ENCODE data around the gene UTP20. TPM values are rescaled to one million over a fixed set of nuclear protein-coding genes. Genes with fewer than 3 reads are reported as not detected.
A peak's percentile ranks its signal among the peaks of the same experiment; 100 is the strongest.

Gene UTP20
- 11.6 TPM for total RNA-seq
- polyA plus RNA-seq: 1 to 10 TPM; 3.3 to 6.4 (median 4.5) TPM

DNA sequence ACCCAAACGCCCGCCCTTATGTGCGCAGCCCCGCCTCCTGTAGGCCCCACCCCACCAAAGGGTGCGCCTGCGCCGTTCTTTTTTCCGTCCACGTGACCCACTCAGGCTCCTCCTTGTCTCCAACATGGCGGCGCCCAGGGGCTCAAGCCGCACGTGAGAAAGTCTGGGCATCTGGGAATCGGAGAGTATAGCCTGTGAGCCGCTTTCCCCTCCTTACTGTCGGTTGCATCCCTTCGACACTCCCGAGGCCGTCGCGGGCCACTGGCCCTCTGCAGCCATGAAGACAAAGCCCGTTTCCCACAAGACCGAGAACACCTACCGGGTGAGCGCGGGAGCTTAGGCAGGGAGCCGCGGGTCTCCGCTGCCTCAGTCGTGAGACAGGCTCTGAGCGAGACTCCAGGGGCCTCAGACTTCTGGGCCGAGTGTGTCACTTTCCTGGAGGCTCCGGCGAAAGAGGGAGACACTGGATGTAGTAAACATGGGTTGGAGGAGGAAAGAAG is at the start of gene UTP20:
UTP20 (plus strand) TSS at position 100 of the 500 bp plus-strand sequence; CDS start at position 278, 178 bp downstream.
- Histone ChIP-seq H3K4me3 (ENCODE audit: low read depth, low read length) (peak within 1 kb of the TSS; percentile 92), H3K4me1 (ENCODE audit: control insufficient read depth, insufficient read depth, low read length, poor library complexity, severe bottlenecking) (peaks cover 16% of the 10 kb centered on the region), H3K27ac (ENCODE audit: insufficient read depth, low read length, poor library complexity, severe bottlenecking) (peak within 1 kb of the TSS; percentile 49), H3K36me3 (ENCODE audit: control insufficient read depth, insufficient read depth, low read length) (peaks cover 16% of the 10 kb centered on the region), H3K9me3 (ENCODE audit: control insufficient read depth in 2 of 2, low read length in 2 of 2) (no peaks in the 10 kb centered on the region), H3K27me3 (ENCODE audit: control insufficient read depth, insufficient read depth, low read length) (peaks cover 21% of the 10 kb centered on the region)
- ATAC-seq (ENCODE audit: low read depth in 2 of 2) (peak; percentile 99 to 100), DNase-seq (peak; percentile 89 to 93 (median 92))
- Mint-ChIP-seq H3K4me1 (peaks cover 11 to 22% (median 11%) of the 10 kb centered on the region in 4 donors), H3K4me3 (peak within 1 kb of the TSS; percentile 94 to 97 (median 96)), H3K36me3 (peaks cover 16% of the 10 kb centered on the region), H3K27ac (peak within 1 kb of the TSS; percentile 56 to 91 (median 75)), H3K27me3 (peaks cover 23% of the 10 kb centered on the region), H3K9me3 (no peaks in the 10 kb centered on the region)

- no peak for ATAC-seq (ENCODE audit: low read depth in 2 of 2)
- peaks cover 2% of the 10 kb centered on the region for H3K27me3 ChIP-seq (ENCODE audit: control insufficient read depth, insufficient read depth, low read length)
- no peak overlapping the region for H3K27ac Mint-ChIP-seq
Observed at GRCh38 chr12:101230547-101230946, 49.4 kb upstream of the UTP20 start.

GRCh38 chr12:101231636-101232035 is 48.3 kb upstream of the UTP20 start:
- Histone ChIP-seq H3K27ac (ENCODE audit: insufficient read depth, low read length, poor library complexity, severe bottlenecking) (no peak overlapping the region), H3K4me1 (ENCODE audit: control insufficient read depth, insufficient read depth, low read length, poor library complexity, severe bottlenecking) (no peaks in the 10 kb centered on the region), H3K27me3 (ENCODE audit: control insufficient read depth, insufficient read depth, low read length) (peaks cover 2% of the 10 kb centered on the region), H3K9me3 (ENCODE audit: control insufficient read depth in 2 of 2, low read length in 2 of 2) (no peaks in the 10 kb centered on the region), H3K36me3 (ENCODE audit: control insufficient read depth, insufficient read depth, low read length) (no peaks in the 10 kb centered on the region), H3K4me3 (ENCODE audit: low read depth, low read length) (no peak overlapping the region)
- no peaks in the 10 kb centered on the region for H3K4me1 Mint-ChIP-seq
- DNase-seq: no peak
- H3K27ac Mint-ChIP-seq: no peak overlapping the region
- no peaks in the 10 kb centered on the region for H3K27me3 Mint-ChIP-seq
- no peaks in the 10 kb centered on the region for H3K9me3 Mint-ChIP-seq
- no peaks in the 10 kb centered on the region for H3K36me3 Mint-ChIP-seq
- no peak overlapping the region for H3K4me3 Mint-ChIP-seq
- no peak for ATAC-seq (ENCODE audit: low read depth in 2 of 2)

More at GRCh38 chr12:101230547-101230946, 49.4 kb upstream of the UTP20 start:
- no peaks in the 10 kb centered on the region for H3K36me3 ChIP-seq (ENCODE audit: control insufficient read depth, insufficient read depth, low read length)
- H3K27ac ChIP-seq (ENCODE audit: insufficient read depth, low read length, poor library complexity, severe bottlenecking): no peak overlapping the region
- no peak for DNase-seq
- no peak overlapping the region for H3K4me3 ChIP-seq (ENCODE audit: low read depth, low read length)
- no peaks in the 10 kb centered on the region for H3K9me3 Mint-ChIP-seq
- no peak overlapping the region for H3K4me3 Mint-ChIP-seq
- H3K4me1 Mint-ChIP-seq: no peaks in the 10 kb centered on the region
- no peaks in the 10 kb centered on the region for H3K4me1 ChIP-seq (ENCODE audit: control insufficient read depth, insufficient read depth, low read length, poor library complexity, severe bottlenecking)
- H3K36me3 Mint-ChIP-seq: no peaks in the 10 kb centered on the region
- no peaks in the 10 kb centered on the region for H3K9me3 ChIP-seq (ENCODE audit: control insufficient read depth in 2 of 2, low read length in 2 of 2)
- H3K27me3 Mint-ChIP-seq: no peaks in the 10 kb centered on the region

DNA sequence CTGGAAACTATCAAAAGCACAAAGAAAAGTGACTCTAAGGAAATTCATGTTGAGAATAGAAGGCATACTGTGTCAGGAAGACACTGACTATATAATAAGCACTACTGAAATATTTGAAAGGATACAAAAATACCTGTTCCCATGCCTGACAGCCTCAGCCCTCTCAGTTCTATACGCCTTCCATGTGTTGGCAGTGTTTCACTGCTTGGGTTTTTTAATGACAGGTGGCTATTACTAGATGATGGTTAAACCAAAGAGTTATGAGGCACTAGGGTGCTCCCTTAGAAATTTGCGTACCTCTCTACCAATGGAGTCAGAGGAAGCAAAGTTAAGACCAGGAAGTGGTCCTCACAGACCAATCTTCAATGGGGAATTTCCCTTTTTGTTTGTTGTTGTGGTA is 44.2 kb upstream of the UTP20 start:
- no peak overlapping the region for H3K4me3 ChIP-seq (ENCODE audit: low read depth, low read length)
- no peaks in the 10 kb centered on the region for H3K4me1 ChIP-seq (ENCODE audit: control insufficient read depth, insufficient read depth, low read length, poor library complexity, severe bottlenecking)
- Mint-ChIP-seq H3K9me3 (peaks cover 0 to 3% (median 0%) of the 10 kb centered on the region in 7 donors), H3K4me1 (no peaks in the 10 kb centered on the region), H3K27me3 (no peaks in the 10 kb centered on the region), H3K4me3 (no peak overlapping the region), H3K27ac (no peak overlapping the region), H3K36me3 (no peaks in the 10 kb centered on the region)
- no peak overlapping the region for H3K27ac ChIP-seq (ENCODE audit: insufficient read depth, low read length, poor library complexity, severe bottlenecking)
- DNase-seq: no peak
- ATAC-seq (ENCODE audit: low read depth in 2 of 2): no peak
- no peaks in the 10 kb centered on the region for H3K9me3 ChIP-seq (ENCODE audit: control insufficient read depth in 2 of 2, low read length in 2 of 2)
- no peaks in the 10 kb centered on the region for H3K36me3 ChIP-seq (ENCODE audit: control insufficient read depth, insufficient read depth, low read length)
- peaks cover 5% of the 10 kb centered on the region for H3K27me3 ChIP-seq (ENCODE audit: control insufficient read depth, insufficient read depth, low read length)

GRCh38 chr12:101238306-101238705 is 41.6 kb upstream of the UTP20 start:
- Histone ChIP-seq H3K27ac (ENCODE audit: insufficient read depth, low read length, poor library complexity, severe bottlenecking) (no peak overlapping the region), H3K27me3 (ENCODE audit: control insufficient read depth, insufficient read depth, low read length) (peaks cover 5% of the 10 kb centered on the region), H3K4me3 (ENCODE audit: low read depth, low read length) (no peak overlapping the region), H3K36me3 (ENCODE audit: control insufficient read depth, insufficient read depth, low read length) (no peaks in the 10 kb centered on the region), H3K9me3 (ENCODE audit: control insufficient read depth in 2 of 2, low read length in 2 of 2) (no peaks in the 10 kb centered on the region), H3K4me1 (ENCODE audit: control insufficient read depth, insufficient read depth, low read length, poor library complexity, severe bottlenecking) (no peaks in the 10 kb centered on the region)
- Mint-ChIP-seq H3K4me3 (no peak overlapping the region), H3K27me3 (no peaks in the 10 kb centered on the region), H3K27ac (no peak overlapping the region), H3K4me1 (no peaks in the 10 kb centered on the region), H3K9me3 (peaks cover 0 to 3% (median 0%) of the 10 kb centered on the region in 7 donors), H3K36me3 (no peaks in the 10 kb centered on the region)
- ATAC-seq (ENCODE audit: low read depth in 2 of 2) (no peak), DNase-seq (no peak)

- Mint-ChIP-seq H3K4me1 (no peaks in the 10 kb centered on the region), H3K4me3 (no peak overlapping the region)
Observed at GRCh38 chr12:101238800-101239329, 41.0 kb upstream of the UTP20 start.

GRCh38 chr12:101243074-101243473 is 36.8 kb upstream of the UTP20 start:
- H3K27me3 Mint-ChIP-seq: no peaks in the 10 kb centered on the region
- H3K4me3 Mint-ChIP-seq: no peak overlapping the region
- Histone ChIP-seq H3K4me1 (ENCODE audit: control insufficient read depth, insufficient read depth, low read length, poor library complexity, severe bottlenecking) (no peaks in the 10 kb centered on the region), H3K27me3 (ENCODE audit: control insufficient read depth, insufficient read depth, low read length) (no peaks in the 10 kb centered on the region), H3K27ac (ENCODE audit: insufficient read depth, low read length, poor library complexity, severe bottlenecking) (no peak overlapping the region), H3K4me3 (ENCODE audit: low read depth, low read length) (no peak overlapping the region), H3K9me3 (ENCODE audit: control insufficient read depth in 2 of 2, low read length in 2 of 2) (no peaks in the 10 kb centered on the region), H3K36me3 (ENCODE audit: control insufficient read depth, insufficient read depth, low read length) (no peaks in the 10 kb centered on the region)
- DNase-seq: no peak
- peaks cover 0 to 3% (median 0%) of the 10 kb centered on the region in 7 donors for H3K9me3 Mint-ChIP-seq
- H3K4me1 Mint-ChIP-seq: no peaks in the 10 kb centered on the region
- H3K27ac Mint-ChIP-seq: no peak overlapping the region
- no peak for ATAC-seq (ENCODE audit: low read depth in 2 of 2)
- no peaks in the 10 kb centered on the region for H3K36me3 Mint-ChIP-seq

More at GRCh38 chr12:101238800-101239329, 41.0 kb upstream of the UTP20 start:
- Histone ChIP-seq H3K9me3 (ENCODE audit: control insufficient read depth in 2 of 2, low read length in 2 of 2) (no peaks in the 10 kb centered on the region), H3K36me3 (ENCODE audit: control insufficient read depth, insufficient read depth, low read length) (no peaks in the 10 kb centered on the region), H3K4me3 (ENCODE audit: low read depth, low read length) (no peak overlapping the region), H3K27me3 (ENCODE audit: control insufficient read depth, insufficient read depth, low read length) (peaks cover 4% of the 10 kb centered on the region), H3K27ac (ENCODE audit: insufficient read depth, low read length, poor library complexity, severe bottlenecking) (no peak overlapping the region), H3K4me1 (ENCODE audit: control insufficient read depth, insufficient read depth, low read length, poor library complexity, severe bottlenecking) (no peaks in the 10 kb centered on the region)
- H3K27ac Mint-ChIP-seq: no peak overlapping the region
- H3K9me3 Mint-ChIP-seq: peaks cover 0 to 3% (median 0%) of the 10 kb centered on the region in 7 donors
- no peaks in the 10 kb centered on the region for H3K27me3 Mint-ChIP-seq
- ATAC-seq (ENCODE audit: low read depth in 2 of 2) (no peak), DNase-seq (no peak)
- H3K36me3 Mint-ChIP-seq: no peaks in the 10 kb centered on the region

- H3K4me1 ChIP-seq (ENCODE audit: control insufficient read depth, insufficient read depth, low read length, poor library complexity, severe bottlenecking): no peaks in the 10 kb centered on the region
- DNase-seq (no peak), ATAC-seq (ENCODE audit: low read depth in 2 of 2) (no peak)
- H3K9me3 Mint-ChIP-seq: peaks cover 0 to 3% (median 0%) of the 10 kb centered on the region in 7 donors
- no peaks in the 10 kb centered on the region for H3K4me1 Mint-ChIP-seq
- H3K9me3 ChIP-seq (ENCODE audit: control insufficient read depth in 2 of 2, low read length in 2 of 2): no peaks in the 10 kb centered on the region
- H3K36me3 Mint-ChIP-seq: no peaks in the 10 kb centered on the region
- no peak overlapping the region for H3K27ac ChIP-seq (ENCODE audit: insufficient read depth, low read length, poor library complexity, severe bottlenecking)
- no peak overlapping the region for H3K4me3 ChIP-seq (ENCODE audit: low read depth, low read length)
- H3K27ac Mint-ChIP-seq: no peak overlapping the region
- no peak overlapping the region for H3K4me3 Mint-ChIP-seq
- H3K36me3 ChIP-seq (ENCODE audit: control insufficient read depth, insufficient read depth, low read length): no peaks in the 10 kb centered on the region
- H3K27me3 ChIP-seq (ENCODE audit: control insufficient read depth, insufficient read depth, low read length): no peaks in the 10 kb centered on the region
- no peaks in the 10 kb centered on the region for H3K27me3 Mint-ChIP-seq
Observed at GRCh38 chr12:101243616-101244015, 36.3 kb upstream of the UTP20 start.

Measured in CD4-positive, CD25-positive, alpha-beta regulatory T cell (primary cell).